ENCODE results near the gene MAPKAPK2.

Gene MAPKAPK2

DNA sequence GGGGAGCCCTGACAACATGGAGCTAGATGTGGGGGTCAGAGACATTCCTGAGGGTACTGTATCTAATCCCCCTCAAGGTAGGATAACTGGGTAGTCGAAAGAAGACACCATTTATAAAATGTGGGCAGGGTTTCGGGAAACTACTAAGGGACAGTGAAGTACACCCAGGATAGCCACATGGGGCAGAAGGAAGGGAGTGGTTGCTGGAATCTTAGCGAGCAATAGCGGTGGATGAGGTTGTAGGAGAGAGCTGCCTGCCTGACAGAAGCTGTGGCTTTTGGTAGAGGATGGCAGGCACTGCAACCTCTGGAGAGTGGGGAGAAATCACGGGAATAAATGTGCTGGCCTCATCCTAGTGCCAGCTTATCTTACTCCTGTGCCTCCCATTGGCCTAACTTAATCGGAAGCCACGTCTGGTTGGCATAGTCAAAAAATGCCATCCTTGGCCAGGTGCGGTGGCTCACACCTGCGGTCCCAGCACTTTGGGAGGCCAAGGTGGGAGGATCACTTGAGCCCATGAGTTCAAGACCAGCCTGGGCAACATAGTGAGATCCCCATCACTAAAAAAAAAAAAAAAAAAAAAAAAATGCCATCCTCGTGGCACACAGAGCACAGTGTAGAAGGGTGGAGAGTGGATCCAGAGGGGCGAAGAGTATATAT, 23.4 kb upstream of the MAPKAPK2 start:
- DNase-seq, result no peak

- no peak for DNase-seq
Observed at GRCh38 chr1:206662396-206663092, 22.2 kb upstream of the MAPKAPK2 start.

- DNase-seq, result no peak
Observed at GRCh38 chr1:206663362-206663761, 21.3 kb upstream of the MAPKAPK2 start.

- DNase-seq, result peak; percentile 76
Observed at GRCh38 chr1:206663832-206664652, 20.7 kb upstream of the MAPKAPK2 start.

DNA sequence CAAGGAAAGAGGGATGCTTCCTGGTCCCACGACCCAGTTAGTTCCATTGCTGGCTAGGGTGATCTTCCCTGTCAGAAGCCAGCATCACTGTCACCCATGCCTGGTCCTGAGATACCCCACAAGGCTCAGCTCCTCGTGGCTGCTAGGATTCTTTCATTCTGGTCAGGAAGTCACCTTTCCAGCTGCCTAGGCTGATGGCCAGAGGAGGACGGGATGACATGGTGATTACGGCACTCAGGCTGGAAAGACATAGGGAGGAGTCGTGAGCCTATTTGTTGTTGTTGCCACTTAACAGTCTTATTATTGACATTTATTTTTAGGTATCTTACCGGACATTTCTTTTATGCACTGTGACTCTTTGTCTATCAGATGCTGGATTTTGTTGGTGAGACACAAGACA, 20.0 kb upstream of the MAPKAPK2 start:
- no peak for DNase-seq

GRCh38 chr1:206666031-206666561, 18.6 kb upstream of the MAPKAPK2 start:
- no peak for DNase-seq

DNA sequence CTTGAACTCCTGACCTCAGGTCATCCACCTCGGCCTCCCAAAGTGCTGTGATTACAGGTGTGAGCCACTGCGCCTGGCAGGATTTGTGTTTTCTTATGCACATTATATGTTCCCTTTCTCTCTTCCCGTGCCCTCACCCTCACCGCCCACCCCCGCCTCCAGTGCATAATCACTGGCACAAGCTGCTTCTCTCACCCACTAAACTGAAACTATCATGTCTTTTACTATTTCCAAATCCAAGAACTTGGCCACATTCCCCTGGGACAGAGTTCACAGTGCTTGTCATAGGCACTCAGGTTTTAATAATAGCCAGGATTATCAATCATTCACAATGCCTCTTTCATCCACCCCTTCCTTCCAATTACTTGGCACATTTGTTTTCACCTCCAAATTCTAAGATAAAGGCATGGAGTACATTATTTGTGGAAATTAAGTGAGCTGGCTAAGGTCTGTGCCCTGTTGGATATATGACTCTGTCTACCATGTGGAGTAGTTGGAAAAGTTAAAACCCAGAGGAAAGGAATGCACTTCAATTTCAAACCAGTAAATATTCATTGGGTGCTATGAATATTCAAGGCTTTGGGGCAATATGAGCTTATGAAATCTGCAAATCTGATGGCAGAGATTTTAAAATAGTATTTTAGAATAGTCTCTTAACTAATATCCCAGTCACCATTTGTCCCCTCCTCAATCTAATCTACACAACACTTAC, 17.6 kb upstream of the MAPKAPK2 start:
- DNase-seq, result no peak

DNA sequence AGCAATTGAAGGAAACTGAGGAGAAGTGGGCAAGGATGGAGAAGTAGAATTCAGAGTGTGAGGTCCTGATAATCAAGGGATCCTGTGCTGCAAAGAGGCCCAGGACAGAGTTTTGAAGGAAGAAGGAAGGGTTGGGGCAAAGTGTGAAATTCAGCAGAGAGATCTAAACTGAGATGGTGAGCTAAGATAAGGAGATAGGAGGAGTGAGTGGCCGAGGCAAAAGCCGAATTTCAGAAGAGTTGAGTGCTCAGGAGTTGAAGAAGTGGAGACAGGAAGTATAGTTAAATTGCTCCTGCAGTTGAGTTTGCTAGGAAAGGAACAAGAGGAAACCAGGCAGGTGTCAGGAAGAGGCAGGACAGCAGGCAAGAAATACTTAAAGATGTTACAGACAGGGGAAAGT, 16.4 kb upstream of the MAPKAPK2 start:
- DNase-seq, result no peak

- DNase-seq, result no peak
Observed at GRCh38 chr1:206668874-206669410, 15.8 kb upstream of the MAPKAPK2 start.

- no peak for DNase-seq
Observed at GRCh38 chr1:206672011-206672688, 12.6 kb upstream of the MAPKAPK2 start.

DNA sequence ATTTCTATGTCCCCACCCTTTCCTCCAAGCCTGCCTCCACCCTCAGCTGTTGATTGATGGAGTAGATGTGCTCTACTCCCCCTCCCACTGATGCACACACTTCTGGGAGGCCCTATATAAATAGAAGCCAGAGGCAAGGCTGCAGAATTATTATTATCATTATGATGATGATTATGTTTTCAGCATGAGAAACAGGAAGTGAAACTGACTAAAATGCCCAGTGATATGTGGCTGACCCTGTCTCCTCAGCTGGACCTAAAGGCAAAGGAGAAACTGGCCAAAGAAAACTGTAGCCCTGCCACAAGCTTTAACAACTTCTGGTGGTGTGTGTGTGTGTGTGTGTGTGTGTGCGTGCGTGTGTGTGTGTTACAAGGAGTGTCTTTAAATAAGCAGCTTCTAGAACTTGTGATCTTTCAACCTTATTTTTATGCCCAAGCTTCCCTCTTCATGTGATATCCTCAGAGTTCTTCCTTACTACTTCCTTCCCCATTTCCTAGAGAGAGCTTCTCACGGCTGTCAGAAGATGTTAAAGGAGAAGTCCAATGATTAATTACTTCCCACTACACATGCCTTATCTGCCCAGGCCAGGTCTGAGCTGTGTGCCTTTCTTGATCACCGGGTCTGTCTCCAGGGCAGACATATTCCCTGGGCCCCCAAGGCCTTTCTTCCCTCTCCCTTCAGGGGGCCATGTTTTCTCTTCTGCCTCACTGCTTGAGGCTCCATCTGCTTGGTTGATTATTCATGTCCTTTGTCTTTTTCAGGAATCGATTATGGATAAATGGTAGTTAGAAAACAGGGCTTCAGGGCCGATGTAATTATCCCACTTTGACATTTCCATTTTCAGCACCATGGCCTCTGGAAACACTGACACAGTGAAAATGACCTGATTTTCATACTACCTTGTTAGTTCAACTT, 11.6 kb upstream of the MAPKAPK2 start:
- DNase-seq, result peak; percentile 33

- DNase-seq, result no peak
Observed at GRCh38 chr1:206674236-206674635, 10.5 kb upstream of the MAPKAPK2 start.

- no peak for DNase-seq
Observed at GRCh38 chr1:206674745-206675175, 9.9 kb upstream of the MAPKAPK2 start.

DNA sequence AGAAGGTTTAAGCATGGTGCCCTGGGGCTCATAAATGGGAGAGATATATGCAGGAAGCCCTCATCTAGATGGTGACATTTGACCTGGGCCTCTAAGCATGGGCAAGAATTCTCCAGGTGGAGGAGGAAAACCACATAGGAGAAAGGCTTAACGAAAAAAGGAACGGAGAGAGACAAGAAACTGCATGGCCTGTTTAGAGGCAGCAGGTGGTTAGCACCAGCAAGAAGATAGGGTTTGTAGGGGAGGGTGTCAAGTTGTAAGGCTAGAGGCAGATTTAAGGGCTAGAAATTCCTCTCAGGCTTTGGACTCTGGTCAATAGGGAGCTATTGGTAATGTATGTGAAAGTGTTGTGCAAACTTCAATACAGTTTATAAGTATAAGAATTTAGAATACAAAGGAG, 8.2 kb upstream of the MAPKAPK2 start:
- DNase-seq, result no peak

- DNase-seq, result no peak
Observed at GRCh38 chr1:206678490-206678889, 6.2 kb upstream of the MAPKAPK2 start.

DNA sequence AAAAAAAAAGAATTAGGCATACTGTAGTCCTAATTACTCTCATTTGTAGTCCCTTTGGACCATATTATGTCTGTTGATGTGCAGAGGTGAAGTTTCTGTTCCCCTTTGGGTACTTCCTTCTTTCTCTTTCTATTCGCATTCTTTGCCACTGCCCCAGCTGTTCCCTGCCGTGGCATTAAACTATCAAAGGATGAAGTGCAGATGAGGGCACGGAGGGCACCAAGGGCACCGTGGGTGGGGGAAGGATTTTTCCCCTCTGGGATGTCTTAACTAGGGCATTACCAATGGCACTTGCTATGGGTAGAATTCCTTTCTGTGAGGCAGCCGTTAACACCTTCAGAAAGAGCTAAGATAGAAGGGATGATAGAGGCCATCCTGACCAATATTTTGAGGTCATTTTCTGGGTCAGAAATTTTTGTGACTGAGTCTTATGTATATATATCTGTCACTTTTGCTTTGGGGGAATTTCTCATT, 4.9 kb upstream of the MAPKAPK2 start:
- no peak for DNase-seq

DNA sequence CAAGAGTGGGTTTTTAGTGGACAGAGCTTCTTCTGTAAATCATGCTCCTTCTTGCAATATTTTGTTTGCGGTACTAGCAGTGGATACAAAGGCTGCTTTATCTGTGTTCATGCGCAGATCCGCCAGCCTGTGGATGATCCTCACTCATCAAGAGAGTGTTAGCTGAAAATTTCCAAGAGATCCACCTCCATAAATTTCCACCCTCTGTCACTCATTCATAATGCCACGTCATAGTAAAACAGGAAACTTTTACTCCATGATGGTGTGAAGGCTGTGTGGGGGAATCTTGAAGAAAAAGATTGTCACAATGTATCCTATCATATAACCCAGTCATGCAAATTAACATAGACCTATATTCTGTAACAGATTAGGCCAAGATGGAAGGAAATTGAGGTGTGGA, 4.4 kb upstream of the MAPKAPK2 start:
- no peak for DNase-seq

DNA sequence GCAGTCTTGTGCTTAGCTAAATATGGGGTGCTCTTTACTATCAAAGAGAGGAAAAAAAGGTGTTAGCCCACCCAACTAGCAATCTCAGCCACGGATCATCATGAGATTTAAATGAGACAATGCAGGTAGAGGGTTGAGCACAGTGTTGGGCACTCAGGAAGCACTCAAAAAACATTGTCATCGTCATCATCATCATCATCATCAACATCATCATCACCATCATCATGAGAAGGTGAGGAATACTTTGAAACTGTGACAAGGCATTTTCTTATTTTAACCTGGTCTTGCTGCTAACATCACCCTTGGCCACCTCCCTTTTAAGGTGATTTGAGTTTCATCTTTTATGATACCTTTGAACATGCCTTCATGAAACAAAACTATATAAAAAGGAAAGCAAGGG, 3.3 kb upstream of the MAPKAPK2 start:
- no peak for DNase-seq

DNA sequence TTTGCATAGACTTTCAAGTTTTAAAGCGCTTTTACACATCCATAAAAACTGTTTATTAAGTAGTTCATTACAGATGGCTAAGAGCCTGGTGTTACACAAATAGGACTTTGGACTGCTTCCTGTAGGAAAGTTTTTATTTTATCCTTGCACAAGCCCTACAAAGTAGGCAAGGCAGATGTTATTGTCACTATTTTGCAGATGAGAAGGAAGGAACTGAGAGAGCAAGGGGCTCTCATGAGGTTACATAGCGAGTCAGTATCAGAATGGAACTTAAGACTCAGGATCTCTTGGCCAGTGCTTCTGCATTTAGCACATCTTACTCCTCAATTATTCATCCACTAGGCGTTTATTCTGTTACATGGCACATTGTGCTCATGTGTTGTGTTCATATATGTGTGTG, 2.6 kb upstream of the MAPKAPK2 start:
- DNase-seq, result no peak

GRCh38 chr1:206683313-206683712, 1.4 kb upstream of the MAPKAPK2 start:
- DNase-seq, result no peak

DNA sequence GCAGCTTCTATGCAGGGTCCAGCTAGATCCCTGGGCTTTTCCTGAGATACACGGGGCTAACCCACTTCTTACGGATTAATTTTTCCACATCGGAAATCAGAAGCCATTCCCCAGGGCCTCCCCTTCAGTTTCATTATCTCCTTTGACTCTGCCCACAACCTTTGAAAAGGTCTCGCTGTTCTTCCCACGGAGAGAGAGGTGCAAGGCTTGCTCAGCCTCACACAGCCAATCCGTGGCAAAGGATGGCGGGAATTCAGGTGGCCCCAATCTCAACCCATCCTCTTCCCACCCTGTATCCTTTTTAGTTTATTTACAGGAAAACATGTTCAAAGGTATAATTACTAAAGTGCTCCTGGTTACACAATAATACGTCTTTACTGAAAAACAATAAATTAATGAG, 702 bp upstream of the MAPKAPK2 start:
- no peak for DNase-seq
